NCI-H345 (cell line): ENCODE results near the gene FHIP2A.
A peak's percentile ranks its signal among the peaks of the same experiment; 100 is the strongest.
"Not testable (repeated sequence)": the region's sequence is repeated elsewhere in the genome, so short reads cannot be mapped to it uniquely, and the experiment has no call there.

Source experiments
- DNase-seq: peaks from one replicate; lab custom pipeline; 2025; lab: John Stamatoyannopoulos, UW

The FHIP2A gene

GRCh38 chr10:114821293-114821914, at the start of gene FHIP2A:
TSS of gene FHIP2A (plus strand) at chr10:114821780. CDS start at chr10:114822079, 299 bp downstream.
- DNase-seq: peak; percentile 68

GRCh38 chr10:114772496-114773196, 48.9 kb upstream of the FHIP2A start:
- no peak for DNase-seq

DNA sequence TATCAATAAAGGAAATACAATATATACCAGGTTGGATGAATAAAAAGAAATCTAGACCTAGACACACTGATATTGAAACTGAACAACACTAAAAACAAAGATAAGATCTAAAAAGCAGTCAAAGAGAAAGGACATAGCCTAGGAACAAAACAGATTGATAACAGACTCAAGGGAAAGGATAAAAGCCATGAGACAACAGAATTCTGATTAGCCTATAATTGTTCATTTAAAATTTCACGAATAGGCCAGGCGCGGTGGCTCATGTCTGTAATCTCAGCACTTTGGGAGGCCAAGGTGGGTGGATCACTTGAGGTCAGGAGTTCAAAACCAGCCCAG, 48.4 kb upstream of the FHIP2A start:
- no peak for DNase-seq

DNA sequence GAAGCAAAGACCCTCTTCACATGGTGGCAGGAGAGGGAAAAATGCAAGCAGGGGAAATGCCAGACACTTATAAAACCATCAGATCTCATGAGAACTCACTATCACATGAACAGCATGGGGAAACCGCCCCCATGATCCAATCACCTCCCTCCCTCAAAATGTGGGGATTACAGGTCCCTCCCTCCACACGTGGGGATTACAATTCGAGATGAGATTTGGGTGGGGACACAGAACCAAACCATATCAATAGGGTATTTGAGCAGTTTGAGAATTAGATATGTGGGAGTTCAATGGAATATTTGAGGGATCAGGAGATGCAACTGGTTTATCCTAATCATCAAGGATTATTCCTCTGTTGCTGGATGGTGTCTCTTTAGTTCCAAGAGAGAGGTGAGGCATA, 46.5 kb upstream of the FHIP2A start:
- not testable (repeated sequence) for DNase-seq

- no peak for DNase-seq
Measured at GRCh38 chr10:114777415-114777814, 44.2 kb upstream of the FHIP2A start.

- DNase-seq: no peak
Measured at GRCh38 chr10:114779803-114780576, 41.6 kb upstream of the FHIP2A start.

GRCh38 chr10:114780577-114781184, 40.9 kb upstream of the FHIP2A start:
- no peak for DNase-seq

- no peak for DNase-seq
Measured at GRCh38 chr10:114782666-114783065, 38.9 kb upstream of the FHIP2A start.

GRCh38 chr10:114783686-114784085, 37.9 kb upstream of the FHIP2A start:
- no peak for DNase-seq

GRCh38 chr10:114786492-114786891, 35.1 kb upstream of the FHIP2A start:
- DNase-seq: peak; percentile 20

DNA sequence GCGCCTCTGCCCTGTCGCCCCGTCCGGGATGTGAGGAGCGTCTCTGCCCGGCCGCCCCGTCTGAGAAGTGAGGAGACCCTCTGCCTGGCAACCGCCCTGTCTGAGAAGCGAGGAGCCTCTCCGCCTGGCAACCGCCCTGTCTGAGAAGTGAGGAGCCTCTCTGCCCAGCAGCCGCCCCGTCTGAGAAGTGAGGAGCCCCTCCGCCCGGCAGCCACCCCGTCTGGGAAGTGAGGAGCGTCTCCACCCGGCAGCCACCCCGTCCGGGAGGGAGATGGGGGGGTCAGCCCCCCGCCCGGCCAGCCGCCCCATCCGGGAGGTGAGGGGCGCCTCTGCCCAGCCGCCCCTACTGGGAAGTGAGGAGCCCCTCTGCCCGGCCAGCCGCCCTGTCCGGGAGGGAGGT, 34.4 kb upstream of the FHIP2A start:
- not testable (repeated sequence) for DNase-seq

GRCh38 chr10:114791768-114792167, 29.8 kb upstream of the FHIP2A start:
- no peak for DNase-seq

DNA sequence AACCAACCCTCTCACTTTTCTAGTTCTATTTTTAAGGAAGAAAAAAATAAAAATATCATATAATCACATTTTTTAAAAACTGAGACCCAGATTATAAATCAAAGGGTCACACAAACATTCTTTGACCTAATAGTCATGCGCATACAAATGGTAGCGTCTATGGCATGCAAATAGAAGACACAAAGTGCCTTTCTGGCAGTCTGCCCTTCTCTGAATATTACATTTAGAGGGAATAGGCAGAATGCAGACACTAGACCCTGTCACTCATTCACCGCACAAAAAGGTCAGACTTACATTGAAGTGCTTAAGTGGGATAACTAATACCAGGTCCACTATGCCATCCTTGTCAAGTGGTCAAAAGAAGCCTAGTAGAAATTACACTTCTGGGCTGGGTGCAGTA, 26.5 kb upstream of the FHIP2A start:
- DNase-seq: no peak

DNA sequence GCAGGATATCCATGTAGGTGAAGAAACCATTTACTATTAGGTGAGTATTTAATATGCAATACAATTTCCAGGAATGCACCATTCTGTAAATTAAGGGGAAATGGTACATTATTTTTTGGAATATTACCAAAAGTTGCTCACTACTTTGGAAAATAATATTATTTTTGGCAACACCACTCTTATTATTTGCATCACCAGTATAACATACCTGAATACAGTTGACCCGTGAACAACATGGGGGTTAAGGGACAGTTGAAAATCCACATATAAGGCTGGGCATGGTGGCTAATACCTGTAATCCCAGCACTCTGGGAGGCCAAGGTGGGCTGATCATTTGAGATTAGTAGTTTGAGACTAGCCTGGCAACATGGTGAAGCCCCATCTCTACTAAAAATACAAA, 21.2 kb upstream of the FHIP2A start:
- DNase-seq: no peak

DNA sequence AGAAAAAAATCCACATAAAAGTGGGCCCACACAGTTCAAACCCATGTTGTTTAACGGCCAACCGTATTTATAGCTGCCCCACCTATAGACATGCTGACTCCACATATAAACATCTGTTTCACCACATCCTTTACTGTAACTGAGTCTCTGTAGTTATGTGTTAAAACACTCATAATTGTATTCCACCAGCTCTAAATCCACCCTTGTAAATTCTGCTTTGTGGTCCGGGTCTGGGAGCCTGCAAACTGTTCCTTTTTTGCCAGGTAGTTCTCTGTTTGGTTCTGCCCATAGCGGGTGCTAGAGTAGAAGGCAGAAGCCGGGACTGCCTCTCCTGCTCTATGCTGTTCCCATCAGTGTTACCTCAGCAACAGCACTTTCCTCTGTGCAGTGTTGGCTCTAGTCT, 20.2 kb upstream of the FHIP2A start:
- no peak for DNase-seq

- DNase-seq: no peak
Measured at GRCh38 chr10:114802177-114802576, 19.4 kb upstream of the FHIP2A start.

- DNase-seq: no peak
Measured at GRCh38 chr10:114806562-114807391, 14.8 kb upstream of the FHIP2A start.

DNA sequence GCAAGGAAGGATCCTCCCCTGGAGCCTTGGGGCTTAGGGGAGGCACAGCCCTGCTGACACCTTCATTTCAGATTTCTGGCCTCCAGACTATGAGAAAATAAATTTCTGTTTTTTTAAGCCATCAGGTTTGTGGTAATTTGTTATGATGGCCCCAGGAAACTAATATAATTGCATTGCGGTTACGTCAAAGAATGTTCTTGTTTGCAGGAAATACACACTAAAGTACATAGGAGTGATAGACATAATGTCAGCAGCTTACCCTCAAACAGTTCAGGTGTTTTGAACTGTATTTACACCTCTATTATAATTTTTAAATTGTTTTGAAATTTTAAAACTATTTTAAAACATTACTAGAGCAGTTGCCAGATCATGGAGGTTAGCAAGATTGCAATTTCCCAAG, 12.6 kb upstream of the FHIP2A start:
- DNase-seq: no peak

- no peak for DNase-seq
Measured at GRCh38 chr10:114810926-114811325, 10.7 kb upstream of the FHIP2A start.

GRCh38 chr10:114811862-114812261, 9.7 kb upstream of the FHIP2A start:
- no peak for DNase-seq

GRCh38 chr10:114815791-114816190, 5.8 kb upstream of the FHIP2A start:
- no peak for DNase-seq

GRCh38 chr10:114816308-114816707, 5.3 kb upstream of the FHIP2A start:
- DNase-seq: no peak
